ENCODE measurements around the gene ASTN1.

ASTN1 gene

DNA sequence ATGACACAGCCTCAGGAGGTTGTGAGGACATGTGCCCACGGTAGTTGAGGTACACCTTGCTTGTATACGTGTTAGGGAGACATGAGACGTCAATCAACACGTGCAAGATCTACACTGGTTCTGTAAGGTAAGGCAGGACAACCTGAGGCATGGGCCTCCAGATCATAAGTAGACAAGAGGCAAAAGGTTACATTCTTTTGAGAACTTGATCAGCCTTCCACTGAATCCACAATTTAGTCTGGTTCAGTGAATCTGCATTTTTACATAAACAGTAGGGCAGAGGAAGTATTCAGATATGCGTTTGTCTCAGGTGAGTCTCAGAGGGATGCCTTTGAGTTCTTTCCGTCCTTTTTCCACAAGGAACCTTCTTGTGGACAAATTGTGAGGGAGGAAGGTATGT, 348.9 kb downstream of the ASTN1 start:
- Mint-ChIP-seq H3K27me3 (no peaks in the 10 kb centered on the region), H3K27ac (no peak overlapping the region), H3K9me3 (no peaks in the 10 kb centered on the region), H3K4me1 (ENCODE audit: low read depth) (no peaks in the 10 kb centered on the region), H3K4me3 (no peak overlapping the region), H3K36me3 (ENCODE audit: low read depth) (no peaks in the 10 kb centered on the region)
- intact Hi-C loops (cut with micrococcal nuclease): no loop called here

DNA sequence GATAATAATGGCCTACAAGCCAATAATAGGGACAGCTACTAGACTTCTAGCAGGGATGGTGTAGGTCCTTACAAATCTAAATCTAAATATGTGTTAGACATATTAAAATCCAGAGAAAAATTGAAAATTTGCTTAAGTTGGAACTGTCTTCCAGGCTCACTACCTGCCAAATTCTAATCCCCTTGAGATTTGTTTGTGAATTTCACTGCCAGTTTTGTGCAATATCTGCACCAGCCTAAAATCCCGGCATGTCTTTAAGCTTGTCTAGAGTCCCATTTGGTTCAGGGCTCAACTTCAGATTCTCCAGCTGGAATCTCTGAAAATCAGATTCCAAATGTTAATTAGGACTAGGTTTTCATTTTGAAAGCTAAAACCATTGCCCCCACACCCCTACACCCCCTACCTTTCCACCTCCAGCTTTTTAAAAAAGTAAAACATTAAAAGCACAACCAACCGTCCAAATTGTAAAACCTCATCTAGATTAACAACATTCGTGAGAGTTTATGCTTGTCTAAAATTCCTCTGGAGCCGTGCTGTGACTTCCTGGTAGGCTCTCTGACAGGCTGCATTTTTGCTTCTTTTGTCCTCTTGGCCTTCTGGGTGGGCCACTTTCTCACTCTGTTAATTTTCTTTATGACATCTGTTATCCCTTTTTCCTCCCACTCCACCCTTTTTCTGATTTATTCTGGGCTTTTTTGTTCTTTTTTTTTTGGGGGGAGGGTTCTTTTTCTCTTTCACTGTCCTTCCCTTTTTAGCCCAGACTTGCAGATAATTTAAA, 352.8 kb downstream of the ASTN1 start:
- intact Hi-C loops (cut with micrococcal nuclease): no loop called here
- Mint-ChIP-seq H3K4me1 (ENCODE audit: low read depth) (no peaks in the 10 kb centered on the region), H3K9me3 (no peaks in the 10 kb centered on the region), H3K36me3 (ENCODE audit: low read depth) (no peaks in the 10 kb centered on the region), H3K27me3 (no peaks in the 10 kb centered on the region), H3K4me3 (no peak overlapping the region), H3K27ac (no peak overlapping the region)

DNA sequence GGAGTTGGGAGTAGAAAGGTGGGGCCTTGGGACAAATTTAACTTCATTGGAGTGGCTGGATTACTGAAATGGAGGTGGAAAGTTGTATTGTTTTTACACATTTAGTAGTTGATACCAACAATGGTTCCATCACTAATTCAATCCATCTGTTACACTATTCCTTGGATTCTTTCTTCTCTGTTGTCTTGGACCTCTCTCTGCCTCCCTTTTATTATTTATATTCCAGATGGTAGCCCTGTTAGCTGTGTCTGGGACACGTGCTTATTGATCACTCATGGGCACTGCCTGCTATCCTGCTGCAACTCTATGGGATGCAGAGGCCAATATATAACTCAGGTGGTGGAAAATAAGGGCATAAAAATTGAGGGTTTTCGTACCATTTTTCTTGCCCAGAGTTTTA, 355.2 kb downstream of the ASTN1 start:
- Mint-ChIP-seq H3K9me3 (no peaks in the 10 kb centered on the region), H3K4me1 (ENCODE audit: low read depth) (no peaks in the 10 kb centered on the region), H3K4me3 (no peak overlapping the region), H3K27ac (no peak overlapping the region), H3K36me3 (ENCODE audit: low read depth) (no peaks in the 10 kb centered on the region), H3K27me3 (no peaks in the 10 kb centered on the region)
- intact Hi-C loops (cut with micrococcal nuclease): no loop called here
